Keratinocyte (primary cell): Measurements from ENCODE around the gene SLC30A7. TPM values are rescaled to one million over a fixed set of nuclear protein-coding genes. Genes with fewer than 3 reads are reported as not detected.

Experiments
- DNase-seq: peaks from one replicate; pipeline ENCODE4 v3.0.0-alpha.2; 2011; ENCODE audit warnings: low read depth, missing footprints, low spot score
- FAIRE-seq: peaks from 2 replicates; lab custom pipeline; 2011; peaks lifted over from hg19 to GRCh38; lab: Jason Lieb, UNC
- H2AFZ ChIP-seq: 2 replicates; pipeline ENCODE4 v1.6.0; 2012; ENCODE audit warnings: low read length, control low read depth, inconsistent platforms; ENCODE audit not compliant: control insufficient read depth
- H3K27ac ChIP-seq: 2 replicates; pipeline ENCODE4 v1.5.1; 2011; ENCODE audit warnings: low read length; ENCODE audit not compliant: control insufficient read depth, insufficient read depth
- H3K27me3 ChIP-seq: 3 replicates; pipeline ENCODE4 v1.6.0; 2011; ENCODE audit warnings: low read length; ENCODE audit not compliant: control insufficient read depth, insufficient read depth; ENCODE audit errors: extremely low read depth
- H3K36me3 ChIP-seq, 2 experiments: 2 replicates in 1 of 2; 3 replicates in 1 of 2; pipeline ENCODE4 v1.5.1; 2011; ENCODE audit warnings: low read length in 2 of 2, mild to moderate bottlenecking in 1 of 2; ENCODE audit not compliant: control insufficient read depth in 2 of 2, insufficient read depth in 2 of 2; ENCODE audit errors: extremely low read depth in 1 of 2
- H3K4me1 ChIP-seq: 3 replicates; pipeline ENCODE4 v1.5.1; 2011; ENCODE audit warnings: low read length; ENCODE audit not compliant: control insufficient read depth, insufficient read depth; ENCODE audit errors: extremely low read depth
- H3K4me2 ChIP-seq: 3 replicates; pipeline ENCODE4 v1.6.0; 2011; ENCODE audit warnings: low read depth, low read length; ENCODE audit not compliant: control insufficient read depth, insufficient read depth; ENCODE audit errors: extremely low read depth
- H3K4me3 ChIP-seq, 3 experiments: fragments of 200-600 bp in 1 of 3; sonication (generic) in 1 of 3; 2 replicates in 2 of 3; 3 replicates in 1 of 3; pipeline ENCODE4 v1.5.1; 2011 to 2016; ENCODE audit warnings: low read length in 3 of 3, mild to moderate bottlenecking in 3 of 3, control low read depth in 2 of 3, inconsistent platforms in 1 of 3, low read depth in 1 of 3, mixed read lengths in 1 of 3, mixed run types in 1 of 3, moderate library complexity in 1 of 3; ENCODE audit not compliant: control insufficient read depth in 2 of 3, insufficient read depth in 2 of 3; ENCODE audit errors: extremely low read depth in 1 of 3
- H3K79me2 ChIP-seq: 2 replicates; pipeline ENCODE4 v1.6.0; 2012; ENCODE audit warnings: low read length; ENCODE audit not compliant: control insufficient read depth, insufficient read depth
- H3K9ac ChIP-seq: 3 replicates; pipeline ENCODE4 v1.6.0; 2011; ENCODE audit warnings: low read length; ENCODE audit not compliant: control insufficient read depth, insufficient read depth; ENCODE audit errors: extremely low read depth
- H3K9me1 ChIP-seq: 3 replicates; pipeline ENCODE4 v1.6.0; 2011; ENCODE audit warnings: low read length; ENCODE audit not compliant: control insufficient read depth, insufficient read depth; ENCODE audit errors: extremely low read depth
- H3K9me3 ChIP-seq: 2 replicates; pipeline ENCODE4 v1.5.1; 2012; ENCODE audit warnings: low read depth, low read length; ENCODE audit not compliant: control insufficient read depth
- H4K20me1 ChIP-seq: 3 replicates; pipeline ENCODE4 v1.6.0; 2011; ENCODE audit warnings: low read length; ENCODE audit not compliant: control insufficient read depth, insufficient read depth; ENCODE audit errors: extremely low read depth
- EZH2 ChIP-seq: IDR thresholded peaks from one replicate; pipeline ENCODE4 v1.6.1; 2012; ENCODE audit warnings: inconsistent platforms, mild to moderate bottlenecking, low read length, moderate library complexity
- dilution Hi-C: fragments of 300-500 bp; cut with MboI; formaldehyde crosslinking; loops from one replicate; pipeline ENCODE4 v1.7.0; 2020; ENCODE audit warnings: low sequenced_read_pairs; ENCODE audit not compliant: extremely low pct_ligation_motif_present
- polyA plus RNA-seq, 5 experiments: library from polyadenylated mRNA; depleted of rRNA in 3 of 5; stranded (reverse) in 3 of 5; stranded (forward) in 1 of 5; unstranded in 1 of 5; fragments of >200 nt; gene quantifications; 1 replicate in 1 of 5; 2 replicates in 3 of 5; 3 replicates in 1 of 5; pipeline versions ENCODE4 v1.2.1 to v1.2.3, GENCODE V29; 2011 to 2012; ENCODE audit warnings: missing spikeins in 2 of 5, low read depth in 1 of 5, low replicate concordance in 1 of 5
- TF ChIP-seq, protein P1 (sequence below), 3 experiments: IDR thresholded peaks in 1 of 3; conservative IDR thresholded peaks in 1 of 3; optimal IDR thresholded peaks in 1 of 3; 2 replicates in 2 of 3; 3 replicates in 1 of 3; pipeline versions ENCODE3 to v1.5.1; 2011; ENCODE audit warnings: low read length in 3 of 3, mild to moderate bottlenecking in 3 of 3, moderate library complexity in 2 of 3, control low read depth in 1 of 3, inconsistent platforms in 1 of 3; ENCODE audit not compliant: insufficient read depth in 2 of 3; ENCODE audit errors: extremely low read depth in 1 of 3

Gene SLC30A7
- polyA plus RNA-seq, 1 donor (not counting 4 experiments of a cell fraction or from before 2014, with no cell fraction given): 15.1 TPM

DNA sequence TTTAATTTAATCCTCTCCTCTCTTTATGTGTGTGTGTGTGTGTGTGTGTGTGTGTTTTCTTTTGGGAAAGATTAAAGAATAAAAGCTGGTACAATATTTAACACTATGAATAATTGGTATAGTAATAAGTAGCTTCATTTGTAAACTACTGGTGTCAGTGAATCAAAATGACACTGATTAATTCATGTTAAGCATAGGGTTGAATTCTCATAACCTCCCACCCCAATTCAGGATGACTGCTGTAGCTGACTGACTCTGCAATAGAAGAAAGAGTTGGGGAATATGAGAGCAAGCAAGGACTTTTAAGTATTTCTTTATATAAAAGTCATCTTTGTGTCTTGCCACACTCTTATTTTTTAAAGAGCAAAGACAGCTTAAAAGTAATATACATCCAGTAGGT lies 13.1 kb downstream of the SLC30A7 start:
- H3K9ac ChIP-seq: no peak overlapping the region
- H3K4me1 ChIP-seq: no peaks in the 10 kb centered on the region
- H4K20me1 ChIP-seq: no peaks in the 10 kb centered on the region
- no peaks in the 10 kb centered on the region for H3K27me3 ChIP-seq
- no peak overlapping the region for H3K4me2 ChIP-seq
- no peak overlapping the region for H2AFZ ChIP-seq
- dilution Hi-C loops: no loop called here
- DNase-seq (no peak), FAIRE-seq (no peak)
- H3K79me2 ChIP-seq: peaks cover 5% of the 10 kb centered on the region
- no peaks in the 10 kb centered on the region for H3K9me3 ChIP-seq
- no peaks in the 10 kb centered on the region for H3K9me1 ChIP-seq
- no peak overlapping the region for H3K27ac ChIP-seq
- no peak overlapping the region for H3K4me3 ChIP-seq
- H3K36me3 ChIP-seq: peaks cover 16% of the 10 kb centered on the region in 2 experiments
- TF ChIP-seq EZH2: no peak
- TF ChIP-seq, protein P1, sequence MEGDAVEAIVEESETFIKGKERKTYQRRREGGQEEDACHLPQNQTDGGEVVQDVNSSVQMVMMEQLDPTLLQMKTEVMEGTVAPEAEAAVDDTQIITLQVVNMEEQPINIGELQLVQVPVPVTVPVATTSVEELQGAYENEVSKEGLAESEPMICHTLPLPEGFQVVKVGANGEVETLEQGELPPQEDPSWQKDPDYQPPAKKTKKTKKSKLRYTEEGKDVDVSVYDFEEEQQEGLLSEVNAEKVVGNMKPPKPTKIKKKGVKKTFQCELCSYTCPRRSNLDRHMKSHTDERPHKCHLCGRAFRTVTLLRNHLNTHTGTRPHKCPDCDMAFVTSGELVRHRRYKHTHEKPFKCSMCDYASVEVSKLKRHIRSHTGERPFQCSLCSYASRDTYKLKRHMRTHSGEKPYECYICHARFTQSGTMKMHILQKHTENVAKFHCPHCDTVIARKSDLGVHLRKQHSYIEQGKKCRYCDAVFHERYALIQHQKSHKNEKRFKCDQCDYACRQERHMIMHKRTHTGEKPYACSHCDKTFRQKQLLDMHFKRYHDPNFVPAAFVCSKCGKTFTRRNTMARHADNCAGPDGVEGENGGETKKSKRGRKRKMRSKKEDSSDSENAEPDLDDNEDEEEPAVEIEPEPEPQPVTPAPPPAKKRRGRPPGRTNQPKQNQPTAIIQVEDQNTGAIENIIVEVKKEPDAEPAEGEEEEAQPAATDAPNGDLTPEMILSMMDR (optimal IDR thresholded peaks at IDR 0.05 in 1 of 3, IDR thresholded peaks at IDR 0.05 in 1 of 3, conservative IDR thresholded peaks at IDR 0.05 in 1 of 3; ENCODE audit: extremely low read depth in 1 of 3, insufficient read depth in 2 of 3, low read length in 3 of 3): no peak

DNA sequence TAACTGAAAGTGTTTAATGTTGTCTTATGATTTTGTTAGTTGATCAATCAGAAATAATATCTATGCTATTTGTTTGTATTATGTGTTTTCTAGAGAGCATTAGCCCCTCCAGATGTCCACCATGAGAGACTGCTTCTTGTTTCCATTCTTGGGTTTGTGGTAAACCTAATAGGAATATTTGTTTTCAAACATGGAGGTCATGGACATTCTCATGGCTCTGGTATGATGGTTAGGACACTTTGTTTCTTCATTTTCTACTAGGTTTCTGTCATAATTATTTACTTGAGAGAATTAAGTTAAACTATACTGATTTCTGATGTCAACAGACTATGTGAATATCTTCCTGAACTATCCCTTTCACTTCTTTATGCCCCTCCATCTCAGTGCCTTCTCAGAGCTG lies 16.1 kb downstream of the SLC30A7 start:
- Histone ChIP-seq H3K9me3 (no peaks in the 10 kb centered on the region), H3K9ac (no peak overlapping the region), H3K36me3 (peaks cover 11 to 12% of the 10 kb centered on the region in 2 experiments), H4K20me1 (no peaks in the 10 kb centered on the region), H3K27ac (no peak overlapping the region), H3K4me3 (no peak overlapping the region), H3K9me1 (no peaks in the 10 kb centered on the region), H3K79me2 (no peaks in the 10 kb centered on the region), H3K27me3 (no peaks in the 10 kb centered on the region), H2AFZ (no peak overlapping the region), H3K4me2 (no peak overlapping the region), H3K4me1 (no peaks in the 10 kb centered on the region)
- FAIRE-seq: no peak
- dilution Hi-C loops: no loop called here
- TF ChIP-seq, protein P1 (optimal IDR thresholded peaks at IDR 0.05 in 1 of 3, IDR thresholded peaks at IDR 0.05 in 1 of 3, conservative IDR thresholded peaks at IDR 0.05 in 1 of 3; ENCODE audit: extremely low read depth in 1 of 3, insufficient read depth in 2 of 3, low read length in 3 of 3): no peak
- no peak for TF ChIP-seq EZH2
- no peak for DNase-seq
